Astrocyte of the hippocampus (primary cell): Measurements from ENCODE around the gene DLG4.
"Not testable (repeated sequence)": the region's sequence is repeated elsewhere in the genome, so short reads cannot be mapped to it uniquely, and the experiment has no call there.

Source experiments
- DNase-seq: peaks from one replicate; pipeline ENCODE4 v3.0.0; 2011; ENCODE audit warnings: low read depth, low spot score

Gene DLG4

DNA sequence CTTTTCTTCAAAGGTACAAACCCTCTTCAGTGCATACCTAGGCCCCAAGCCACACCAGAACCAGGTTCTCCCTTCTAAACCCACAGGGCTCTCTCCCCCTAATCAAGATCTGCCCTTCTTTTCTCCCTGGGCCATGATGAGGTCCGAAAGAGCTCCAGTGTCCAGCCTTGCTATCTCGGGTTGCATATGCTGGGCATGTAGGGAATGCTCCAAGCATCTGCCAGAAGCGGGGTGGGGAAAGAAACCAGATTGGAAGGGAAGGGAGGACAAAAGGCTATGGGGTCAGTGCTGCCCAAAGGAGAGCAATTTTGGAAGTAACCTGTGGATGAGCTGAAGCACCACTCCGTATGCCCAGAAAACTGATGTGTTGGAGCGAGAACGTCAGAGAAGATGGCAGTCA, 29.6 kb upstream of the DLG4 start:
- no peak for DNase-seq

DNA sequence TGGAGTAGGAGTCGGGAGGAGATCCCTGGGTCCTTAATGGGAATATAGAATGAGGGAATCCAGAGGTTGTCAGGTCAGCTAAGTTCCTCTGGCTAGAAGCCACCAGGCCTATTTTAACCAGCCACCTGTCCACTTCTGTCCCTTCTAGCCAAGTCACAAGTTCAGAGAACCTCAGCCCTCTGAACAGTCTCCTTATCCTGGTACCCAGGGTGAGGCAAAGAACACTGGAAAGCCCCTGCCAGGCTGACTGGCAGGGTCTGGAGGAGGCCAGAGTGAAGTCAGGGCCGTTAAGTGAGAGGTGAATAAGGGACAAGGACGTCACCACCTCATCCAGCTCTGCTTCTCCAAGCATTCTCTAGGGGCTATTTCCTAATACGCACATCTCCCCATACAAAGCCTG, 29.2 kb upstream of the DLG4 start:
- no peak for DNase-seq

DNA sequence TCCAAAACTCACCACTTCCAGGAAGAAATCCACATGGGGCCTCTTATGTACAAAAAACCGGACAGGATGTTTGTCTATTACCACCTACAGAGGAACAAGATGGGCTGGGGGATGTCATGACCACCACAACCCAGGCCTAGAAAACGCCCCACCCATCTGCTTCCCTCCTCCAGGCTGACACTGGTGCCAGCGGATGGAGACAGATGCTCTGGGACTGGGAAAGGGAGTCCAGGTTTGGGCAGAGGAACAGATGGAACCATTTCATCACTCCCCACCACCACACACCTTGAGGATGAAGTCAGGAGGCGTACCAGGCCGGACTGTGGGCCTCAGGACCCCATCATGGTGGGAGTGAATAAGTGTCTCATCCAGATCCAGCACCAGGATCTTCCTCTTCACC, 27.1 kb upstream of the DLG4 start:
- no peak for DNase-seq

DNA sequence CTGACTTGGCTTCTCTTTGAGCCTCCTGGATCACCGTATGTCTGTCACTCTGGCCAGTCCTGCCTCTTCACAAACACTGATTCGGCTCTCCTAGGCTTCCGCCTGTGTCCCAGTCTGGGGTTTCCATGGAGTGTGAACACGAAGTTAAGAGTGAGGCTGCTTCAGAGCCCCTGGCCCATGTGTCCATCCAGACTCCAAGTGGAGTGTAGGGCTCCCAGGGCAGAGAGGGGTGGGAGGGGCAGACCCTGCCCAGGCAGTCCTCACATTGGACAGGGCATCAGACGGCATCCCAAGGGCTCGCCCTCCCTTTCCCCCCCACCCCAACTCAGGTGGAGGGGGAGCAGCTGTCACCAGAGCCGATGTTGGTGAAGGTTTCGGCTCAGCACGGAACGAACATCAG, 24.2 kb upstream of the DLG4 start:
- not testable (repeated sequence) for DNase-seq

DNA sequence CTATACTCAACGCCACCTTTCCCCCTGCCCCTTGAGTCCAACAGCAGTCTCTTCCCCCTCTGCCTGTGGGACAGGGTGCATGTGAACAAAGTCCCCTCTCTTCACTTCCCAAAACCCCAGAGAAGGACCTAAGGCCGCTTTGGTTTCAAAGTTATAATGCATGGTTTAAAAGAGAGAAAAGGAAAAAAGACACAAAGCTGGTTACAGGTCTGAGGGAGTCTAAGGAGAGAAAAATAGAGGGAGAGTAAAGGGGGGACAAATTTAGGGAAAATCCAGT, 23.8 kb upstream of the DLG4 start:
- DNase-seq, result no peak

DNA sequence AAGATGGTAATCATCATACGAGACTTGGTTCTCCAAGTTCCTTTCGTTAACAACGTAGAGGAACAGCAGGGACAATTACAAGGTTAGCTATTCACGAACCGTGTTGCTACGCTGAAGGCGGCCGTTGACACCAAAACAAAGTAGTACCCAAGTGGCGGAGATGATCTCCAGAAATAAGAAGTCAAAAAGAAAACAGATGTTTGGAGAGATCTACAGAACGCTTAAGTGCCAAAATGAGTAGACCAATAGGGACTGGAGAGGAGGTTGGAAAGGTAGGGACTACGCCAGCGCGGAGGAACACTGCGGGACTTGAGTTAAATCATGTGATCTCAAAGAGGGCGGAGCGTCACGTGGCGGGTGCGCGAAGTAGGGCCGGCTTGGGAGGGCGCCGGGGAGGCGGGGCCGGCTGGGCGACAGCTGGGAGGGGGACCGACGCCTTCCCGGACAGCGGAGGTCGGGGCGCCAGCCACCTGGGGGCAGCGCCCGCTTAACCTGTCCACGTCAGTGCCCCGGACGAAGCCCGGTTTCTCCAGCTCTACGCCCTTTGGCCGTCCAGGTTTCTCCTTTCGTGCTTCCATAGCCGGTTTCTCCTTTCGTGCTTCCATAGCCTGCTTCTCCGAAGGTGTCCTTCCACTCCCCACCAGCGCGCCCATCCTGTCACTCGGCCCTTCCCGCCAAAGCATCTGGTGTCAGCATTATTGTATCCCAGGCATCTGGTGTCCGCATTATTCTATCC, 23.2 kb upstream of the DLG4 start:
- peak; percentile 97 for DNase-seq

DNA sequence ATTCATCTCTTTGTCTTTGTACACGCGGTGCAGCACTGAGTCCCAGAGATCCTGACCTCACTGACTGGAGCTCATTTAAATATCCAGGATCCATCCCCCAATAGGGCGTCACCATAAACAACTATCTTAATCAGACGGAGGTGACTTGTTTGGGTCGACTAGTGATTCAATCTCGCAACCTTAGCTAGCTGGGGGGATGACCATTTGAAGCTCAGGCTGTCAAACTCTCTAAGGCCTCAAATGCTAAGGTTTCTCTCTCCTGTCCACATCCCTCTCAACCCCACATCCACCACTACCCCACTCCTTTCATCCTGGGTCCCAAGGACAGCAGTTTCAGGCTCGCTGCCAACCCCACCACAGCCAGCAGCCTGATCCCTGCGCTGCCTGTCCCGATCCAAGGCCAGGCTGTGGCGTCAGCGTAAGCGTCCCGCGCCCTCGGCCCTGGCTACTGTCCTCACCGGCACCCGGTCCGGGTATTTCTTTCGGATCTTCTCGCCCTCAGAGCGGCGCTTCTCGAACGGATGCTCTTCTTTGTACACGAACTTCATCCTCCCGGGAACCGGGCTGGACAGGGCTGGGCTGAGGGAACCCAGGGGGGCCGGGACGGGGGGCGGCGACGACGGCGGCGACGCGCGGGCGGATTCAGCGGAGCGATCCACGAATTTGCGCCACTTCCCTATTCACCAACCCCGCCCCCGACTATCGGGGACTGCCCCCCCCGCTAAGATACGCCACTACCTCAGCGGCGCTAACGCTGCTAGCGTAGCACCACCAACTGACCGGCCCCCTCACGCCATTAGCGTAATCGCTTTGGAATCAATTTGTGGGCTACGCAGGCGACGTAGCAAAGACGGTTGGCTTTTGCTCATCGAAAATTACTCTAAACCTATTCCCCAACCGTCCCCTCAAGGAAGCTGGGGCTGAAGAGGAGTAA, 22.4 kb upstream of the DLG4 start, which contains the start of gene GABARAP:
GABARAP (minus strand) TSS at position 667 of the 934 bp plus-strand sequence; CDS start at position 548, 119 bp downstream.
- DNase-seq, result peak; percentile 96

DNA sequence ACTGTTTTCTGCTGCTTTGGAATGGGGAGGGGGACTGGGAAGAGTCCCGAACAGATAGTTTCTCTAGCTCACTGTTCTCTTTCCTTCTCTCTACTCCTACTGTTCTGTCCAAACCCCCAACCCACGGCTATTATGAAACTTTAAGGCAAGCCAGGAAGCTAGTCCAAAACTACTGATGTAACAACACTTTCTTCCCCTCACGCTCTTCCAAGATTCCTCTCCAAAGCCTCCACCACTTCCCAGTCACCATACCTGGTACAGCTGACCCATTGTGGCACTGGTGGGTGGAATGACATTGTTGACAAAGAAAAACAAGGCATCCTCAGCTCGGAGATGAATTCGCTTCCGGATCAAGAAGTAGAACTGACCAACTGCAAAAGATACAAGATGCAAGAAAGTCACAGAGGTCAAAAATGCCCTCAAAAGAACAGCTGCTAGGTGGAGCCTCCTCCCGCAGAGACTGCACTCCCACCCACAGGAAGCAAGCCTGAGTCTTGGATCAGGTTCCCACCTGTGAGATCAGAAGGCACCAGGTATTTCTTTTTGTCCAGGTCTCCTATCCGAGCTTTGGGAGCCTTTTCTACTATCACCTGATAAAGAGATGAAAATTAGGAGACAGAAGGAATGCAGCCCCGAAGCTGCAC, 21.6 kb upstream of the DLG4 start:
- no peak for DNase-seq

DNA sequence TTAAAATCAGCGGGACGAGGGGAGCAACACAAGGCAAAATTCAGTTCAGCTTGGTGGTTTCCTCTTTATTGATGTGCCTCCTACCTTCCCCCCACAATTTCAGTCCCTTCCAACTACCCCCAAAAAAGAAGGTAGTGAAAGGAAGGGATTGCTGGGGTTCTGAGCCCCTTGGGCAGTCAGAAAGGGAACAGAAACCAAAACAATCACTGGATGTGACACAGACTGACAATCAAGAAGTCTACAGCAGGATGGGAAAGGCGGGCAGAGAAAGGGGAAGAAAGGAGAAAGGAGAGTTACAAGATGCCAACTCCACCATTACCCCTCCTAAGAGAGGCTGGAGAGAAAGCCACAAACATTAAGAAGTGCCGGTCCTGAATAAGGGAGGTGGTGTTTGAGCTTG, 20.7 kb upstream of the DLG4 start:
- DNase-seq, result no peak

DNA sequence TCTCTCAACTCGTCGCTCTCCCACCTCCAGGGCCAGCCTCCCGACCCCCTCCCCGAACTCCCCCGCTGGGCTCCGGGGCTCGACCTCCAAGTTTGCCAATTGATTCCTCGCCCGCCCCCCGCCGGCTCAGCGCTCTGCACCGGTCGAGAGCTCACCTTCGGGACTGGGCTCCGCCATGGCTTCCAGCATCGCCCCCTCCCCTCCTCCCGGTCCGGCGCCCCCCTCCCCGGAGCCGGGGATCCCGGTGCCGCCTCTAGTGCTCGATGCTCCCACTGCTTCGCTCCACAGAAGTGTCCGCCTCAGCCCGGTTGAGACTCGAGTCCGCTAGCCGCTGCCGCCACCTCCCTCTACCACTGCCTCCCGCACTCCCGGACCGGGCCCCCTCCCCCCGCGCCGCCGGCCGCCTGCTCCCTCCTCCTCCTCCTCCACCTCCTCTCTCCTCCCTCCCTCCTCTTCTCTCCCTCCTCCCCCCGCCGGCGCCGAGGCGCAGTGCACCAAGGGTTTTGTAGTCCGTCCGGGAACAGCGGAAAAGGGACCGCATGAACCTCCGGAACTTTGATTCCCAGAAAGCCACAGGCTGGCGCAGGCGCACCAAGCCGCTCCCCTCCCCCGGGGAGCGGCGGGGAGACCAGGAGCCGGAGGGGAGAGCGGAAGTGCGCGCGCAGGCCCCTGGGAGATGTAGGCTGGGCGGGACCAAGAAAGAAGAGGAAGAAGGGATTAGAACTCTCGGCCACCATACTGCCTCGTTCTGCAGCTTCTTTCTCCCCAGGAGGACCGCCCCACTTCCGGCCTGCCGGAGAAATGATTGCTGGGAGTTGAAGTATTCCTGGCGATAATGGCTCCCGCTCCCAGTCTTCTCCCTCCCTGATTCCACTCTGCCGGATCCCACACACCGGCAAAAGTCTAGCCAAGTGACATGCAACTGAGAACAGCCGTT, 19.7 kb upstream of the DLG4 start, which contains the start of gene PHF23:
PHF23 (minus strand) TSS at position 367 of the 937 bp plus-strand sequence; CDS start at position 189, 178 bp downstream.
- DNase-seq, result peak; percentile 100

DNA sequence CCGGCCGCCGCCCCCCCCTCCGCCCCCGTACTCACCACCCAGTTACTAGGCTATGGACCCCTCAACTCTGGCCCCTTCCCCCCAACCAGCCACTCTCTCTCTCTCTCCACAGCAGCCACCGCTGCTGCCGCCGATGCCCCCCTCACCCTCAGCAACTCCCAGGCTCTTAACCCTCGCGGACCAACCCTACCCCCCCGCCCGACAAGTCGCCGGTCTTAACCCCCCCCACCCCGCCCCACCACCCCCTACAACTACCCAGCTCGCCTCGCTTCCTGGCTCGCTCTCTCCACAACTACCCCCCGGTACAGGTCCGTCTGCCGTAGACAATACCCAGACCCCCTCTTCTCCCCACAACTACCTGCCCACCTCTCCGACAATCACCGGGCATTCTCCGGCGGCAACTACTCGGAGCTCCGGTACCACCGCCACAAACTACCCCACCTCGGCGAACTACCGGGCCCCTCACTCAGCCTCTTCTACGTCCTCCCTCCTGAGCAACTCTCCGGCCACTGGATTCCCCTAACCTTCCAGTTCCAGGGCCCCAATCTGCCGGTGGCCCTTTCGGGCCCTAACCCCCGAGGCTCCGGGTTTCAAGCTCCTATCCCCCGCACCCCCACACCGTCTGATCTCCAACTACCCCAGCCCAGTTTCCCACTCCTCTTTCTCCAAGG, 18.9 kb upstream of the DLG4 start:
- peak; percentile 58 for DNase-seq

DNA sequence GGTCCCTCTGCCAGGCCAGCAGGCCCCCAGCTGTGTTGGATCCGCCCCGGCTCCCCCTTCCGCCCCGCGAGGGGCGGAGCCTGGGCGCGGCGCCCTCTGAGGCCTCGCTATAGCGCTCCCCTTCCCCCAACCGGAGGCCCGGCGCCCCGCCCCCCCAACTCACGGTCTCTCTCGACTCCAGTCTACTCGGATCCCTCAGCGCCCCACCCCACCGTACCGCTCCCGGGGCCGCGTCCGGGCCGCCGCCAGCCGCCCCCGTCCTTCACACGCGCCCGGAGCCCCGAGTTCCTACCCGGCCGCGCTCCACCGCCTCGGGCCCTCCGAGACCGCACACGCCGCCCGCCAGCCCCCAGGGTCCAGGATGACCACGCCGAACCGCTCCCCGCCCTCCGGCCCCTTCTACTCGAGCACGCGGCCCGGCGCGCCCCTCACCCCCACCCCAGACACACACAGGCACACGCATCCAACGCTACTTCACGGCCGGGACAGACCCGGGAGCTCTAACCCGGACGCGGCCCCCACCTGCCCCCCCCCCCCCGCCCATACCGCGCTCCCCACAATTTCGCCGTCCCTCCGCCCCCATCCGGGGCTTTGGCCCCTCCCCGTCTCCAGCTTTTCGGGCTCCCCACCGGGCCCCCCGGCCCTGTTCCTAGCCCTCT, 18.3 kb upstream of the DLG4 start:
- DNase-seq, result peak; percentile 84

DNA sequence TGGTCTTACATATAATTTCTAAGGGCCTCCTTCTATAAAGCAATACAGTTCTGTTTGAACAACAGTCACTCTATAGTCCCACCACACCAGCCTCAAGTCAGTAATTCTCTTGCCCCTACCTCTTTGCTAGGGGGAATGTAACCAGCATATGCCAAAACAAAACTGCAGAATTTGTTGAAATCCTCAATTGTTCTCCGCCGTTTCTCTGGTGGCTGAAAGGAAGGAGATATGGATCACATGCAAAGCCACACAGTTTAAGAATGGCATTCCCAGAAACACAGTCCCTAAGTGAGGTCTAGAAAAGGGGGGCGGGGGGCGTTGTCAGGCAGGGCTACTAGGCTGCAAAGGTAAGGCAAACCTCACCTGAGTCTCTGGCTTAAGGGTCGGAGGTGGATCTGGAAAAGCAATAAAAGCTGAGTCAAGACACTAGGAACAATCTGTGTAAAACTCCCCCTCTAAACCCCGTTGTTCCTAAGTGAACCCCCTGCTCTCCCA, 17.7 kb upstream of the DLG4 start:
- DNase-seq, result peak; percentile 25

DNA sequence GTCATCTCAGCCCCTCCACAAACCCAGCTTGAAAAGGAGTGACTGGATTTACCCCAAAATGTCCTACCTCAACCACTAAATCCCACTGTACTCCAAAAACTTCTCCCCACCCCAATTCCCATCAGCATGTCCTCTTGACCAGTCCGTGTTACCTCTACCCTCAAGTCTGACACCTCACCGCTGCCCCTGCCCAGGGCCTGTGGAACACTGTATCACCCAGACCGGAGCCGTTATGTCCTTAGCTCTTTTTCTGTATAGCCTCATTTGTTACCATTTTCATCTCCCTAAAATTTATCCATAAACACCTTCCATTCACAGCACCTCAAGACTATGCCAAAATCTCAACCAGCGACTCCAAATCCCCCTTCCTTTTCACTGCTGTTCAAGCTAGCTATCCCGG, 17.2 kb upstream of the DLG4 start:
- no peak for DNase-seq

DNA sequence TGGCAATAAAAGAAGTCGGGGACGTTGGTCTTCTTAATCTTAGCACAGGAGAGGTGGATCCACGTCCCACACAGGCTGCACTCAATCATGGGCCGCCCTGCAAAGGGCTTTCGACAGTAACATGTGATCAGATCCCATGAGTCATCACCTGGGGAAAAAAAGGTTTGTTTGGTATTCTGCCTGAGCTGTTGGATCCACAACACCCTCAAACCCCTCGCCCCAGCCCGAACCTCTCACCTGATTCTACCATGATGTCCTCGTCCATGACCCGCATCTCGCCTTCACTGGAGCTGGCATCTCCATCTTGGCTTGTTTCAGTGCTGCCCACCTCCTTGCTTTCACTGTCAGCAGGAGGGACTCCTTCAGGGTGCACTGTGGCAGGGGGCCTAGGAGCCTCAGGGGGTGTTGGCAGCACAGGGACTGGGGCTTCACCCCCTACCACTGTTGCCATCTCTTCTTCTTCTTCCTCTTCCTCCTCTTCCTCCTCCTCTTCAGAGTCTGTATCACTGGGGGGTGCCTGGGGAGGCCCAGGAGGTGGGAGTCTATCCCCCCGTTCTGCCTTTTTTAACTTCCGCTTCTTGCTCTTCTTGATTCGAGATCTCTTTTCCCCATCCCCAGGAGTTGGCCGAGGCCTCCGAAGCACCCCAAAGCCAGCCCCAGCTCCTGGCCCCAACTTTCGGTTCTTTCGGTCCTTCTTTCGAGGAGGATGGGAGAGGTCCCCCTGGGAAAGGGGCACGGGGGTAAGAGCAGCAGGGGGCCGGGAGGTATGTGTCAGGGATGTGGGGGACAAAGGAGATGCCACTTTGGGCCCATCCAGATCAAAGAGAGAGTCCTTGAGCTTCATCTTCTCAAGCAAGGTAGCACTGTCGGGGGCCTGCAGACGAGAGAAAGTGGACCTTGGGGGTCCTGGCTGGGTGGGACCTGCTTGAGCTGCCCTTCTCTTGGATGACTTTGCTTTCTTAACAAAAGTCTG, 16.3 kb upstream of the DLG4 start:
- peak; percentile 55 for DNase-seq

DNA sequence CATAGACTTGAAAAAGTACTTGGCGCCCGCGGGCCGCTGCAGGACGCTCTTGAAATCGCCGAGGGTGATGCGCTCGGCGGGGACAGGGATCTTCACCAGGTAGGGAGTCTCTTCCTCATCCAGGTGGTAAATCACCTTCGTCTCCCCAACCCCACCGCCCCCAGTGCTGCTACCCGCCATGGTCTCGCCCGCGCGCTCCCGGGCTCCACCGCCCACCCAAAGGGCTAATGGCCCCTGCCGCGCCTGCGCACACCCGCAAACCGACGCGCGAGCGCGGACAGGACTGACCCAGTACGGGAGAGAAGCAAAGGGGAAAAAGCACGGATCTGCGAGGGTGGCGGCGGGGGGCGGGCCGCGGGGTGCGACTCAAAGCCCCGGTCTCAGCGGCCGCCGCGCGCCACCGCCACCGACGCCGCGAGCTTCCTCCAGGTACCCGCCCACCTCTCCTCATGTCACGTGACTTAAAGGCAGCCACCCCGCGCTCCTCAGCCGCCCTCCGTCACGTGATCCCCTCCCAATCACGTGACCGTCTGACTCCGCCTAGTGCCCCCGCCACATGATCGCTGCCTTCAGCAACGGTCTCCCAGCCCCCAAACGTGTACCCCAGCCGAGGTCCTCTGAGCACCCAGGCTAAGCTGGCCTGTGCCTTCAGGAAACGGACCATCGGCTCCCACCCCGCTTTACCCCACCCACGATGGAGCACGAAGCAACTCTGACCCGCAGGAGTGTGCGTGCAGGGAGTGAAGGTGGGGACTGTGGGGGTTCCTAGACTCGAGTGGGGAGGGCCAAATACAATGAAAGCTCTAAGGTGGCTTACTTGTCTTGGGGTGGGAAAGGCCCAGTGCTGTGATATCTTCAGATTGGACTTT, 14.7 kb upstream of the DLG4 start, which contains the start of gene DVL2:
DVL2 (minus strand) TSS at position 435 of the 869 bp plus-strand sequence; CDS start at position 180, 255 bp downstream.
- DNase-seq, result peak; percentile 98

DNA sequence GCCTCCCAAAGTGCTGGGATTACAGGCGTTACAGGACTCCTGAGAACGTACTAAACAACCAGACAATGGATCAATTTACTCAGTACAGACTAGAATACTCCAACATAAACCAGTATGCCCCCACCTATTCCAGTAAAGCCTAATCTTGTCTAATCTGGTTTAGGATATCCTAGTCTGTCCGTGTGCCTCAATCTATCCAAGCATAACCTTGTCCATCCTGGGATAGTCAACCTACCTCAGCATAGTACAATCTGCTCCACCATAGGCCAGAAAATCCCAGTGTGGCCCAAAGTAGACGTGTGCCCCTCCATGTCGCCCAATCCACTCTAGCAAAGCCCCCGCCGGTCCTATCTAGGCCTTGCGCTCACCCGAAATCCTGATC, 14.1 kb upstream of the DLG4 start:
- DNase-seq, result peak; percentile 26

DNA sequence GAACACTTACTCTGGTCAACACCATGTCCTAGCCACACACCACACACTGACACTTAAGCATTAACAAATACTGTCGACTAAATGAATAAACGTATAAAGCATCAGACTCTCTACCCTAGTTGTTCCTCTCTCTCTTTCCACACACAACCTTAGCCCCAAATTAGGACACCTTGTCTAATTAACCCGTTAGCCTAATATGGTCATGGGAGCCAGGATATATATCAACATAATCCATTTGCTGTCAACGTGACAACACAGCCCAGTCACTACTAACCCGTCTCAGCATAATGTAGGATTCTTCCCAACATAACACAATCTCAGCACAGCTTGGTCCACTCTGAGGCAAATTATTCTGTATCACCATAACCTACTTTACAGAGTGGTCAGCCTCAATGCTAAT, 12.5 kb upstream of the DLG4 start:
- DNase-seq, result no peak
